Measurements from ENCODE around the gene ZC3H8. TPM values are rescaled to one million over a fixed set of nuclear protein-coding genes. Genes with fewer than 3 reads are reported as not detected.

Gene ZC3H8
- 13.7 to 17.7 TPM (median 16.3 TPM) in 5 replicates for total RNA-seq (2022; extraction: Qiagen RNA extraction; ENCODE audit: low read depth)

GRCh38 chr2:112254466-112255240 lies at the start of gene ZC3H8:
Gene ZC3H8 (minus strand): TSS chr2:112255042. CDS start chr2:112254981, 61 bp downstream.

DNA sequence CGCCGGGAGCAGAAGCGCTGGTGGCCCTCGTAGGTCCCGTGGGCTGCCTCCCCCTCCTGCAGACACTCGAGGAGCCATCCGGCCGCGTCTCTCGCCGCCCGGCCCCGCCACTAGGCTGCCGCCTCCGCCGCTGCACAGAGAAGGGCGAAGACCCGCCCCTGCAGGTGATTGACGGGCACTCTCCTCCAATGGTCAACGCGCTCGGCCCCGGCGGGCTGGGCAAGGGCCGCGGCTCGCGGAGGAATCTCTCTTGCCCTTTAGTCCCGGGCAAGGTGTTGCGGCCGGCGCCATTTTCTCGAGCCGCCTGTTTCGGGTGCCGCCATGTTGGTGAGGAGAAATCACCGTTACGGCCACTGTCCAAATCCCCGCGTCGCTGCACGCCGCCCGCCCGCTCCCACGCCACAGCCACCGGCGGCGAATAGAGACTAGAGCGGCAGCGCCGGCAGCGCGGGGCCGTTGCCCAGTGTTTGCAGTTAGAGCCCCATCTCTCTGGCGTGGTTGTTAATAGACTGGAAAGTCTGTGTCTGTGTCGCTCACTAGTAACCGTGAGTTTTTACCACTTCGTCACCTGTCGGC lies 20.6 kb upstream of the ZC3H8 start, which contains the start of gene ZC3H6:
ZC3H6 (plus strand) TSS at position 287 of the 576 bp plus-strand sequence. CDS start 398 bp downstream, outside the sequence.

Other genes starting within 250 kb of the ZC3H8 start
- 8.3 to 20.0 TPM (median 18.8 TPM) in 5 replicates for gene TMEM87B, start 199.8 kb downstream of the ZC3H8 start, total RNA-seq (2022; extraction: Qiagen RNA extraction; ENCODE audit: low read depth)
- gene FBLN7, start 116.7 kb downstream of the ZC3H8 start, total RNA-seq (2022; extraction: Qiagen RNA extraction; ENCODE audit: low read depth) = 0.59 to 0.97 TPM (median 0.78 TPM) in 4 of 5 replicates, not detected in the other
- 0.09 to 0.47 TPM (median 0.28 TPM) in 5 replicates for gene ZC3H6, start 20.6 kb upstream of the ZC3H8 start, total RNA-seq (2022; extraction: Qiagen RNA extraction; ENCODE audit: low read depth)
- gene RGPD8, start 178.6 kb upstream of the ZC3H8 start, total RNA-seq (2022; extraction: Qiagen RNA extraction; ENCODE audit: low read depth) = 1.6 to 4.4 TPM (median 3.5 TPM) in 5 replicates
- gene TTL, start 227.1 kb upstream of the ZC3H8 start, total RNA-seq (2022; extraction: Qiagen RNA extraction; ENCODE audit: low read depth) = 29.6 to 41.5 TPM (median 40.4 TPM) in 5 replicates

Measured in A549 treated with RU486 at 1 μM for 4 hours (cell line).